Activated CD8-positive, alpha-beta T cell treated with anti-CD3 and anti-CD28 coated beads for 36 hours (primary cell): ENCODE data around the gene SREBF2. TPM values are rescaled to one million over a fixed set of nuclear protein-coding genes. Genes with fewer than 3 reads are reported as not detected.

Experiments
- ATAC-seq: fragments of 200-7000 bp; cut with Tn5 transposase; one replicate; pipeline ENCODE4 v1.10.0; 2021; ENCODE audit warnings: mild to moderate bottlenecking, moderate library complexity
- CTCF ChIA-PET: fragments of 350-600 bp; sonication (Branson Sonifier 250); formaldehyde crosslinking; loops from one replicate; lab custom pipeline; 2021; ENCODE audit warnings: antibody characterized with exemption; lab: Charles Lee
- POLR2A ChIA-PET: fragments of 350-600 bp; sonication (Branson Sonifier 250); formaldehyde crosslinking; loops from one replicate; lab custom pipeline; 2021; ENCODE audit warnings: antibody characterized with exemption; lab: Charles Lee
- DNase-seq: peaks from one replicate; pipeline ENCODE4 v3.0.0-alpha.2; 2020
- H3K27ac Mint-ChIP-seq: one replicate; pipeline ENCODE4 v1.8.0; 2021; ENCODE audit warnings: mild to moderate bottlenecking, mixed read lengths
- H3K27me3 Mint-ChIP-seq: one replicate; pipeline ENCODE4 v1.8.0; 2021; ENCODE audit warnings: mixed read lengths
- H3K36me3 Mint-ChIP-seq: one replicate; pipeline ENCODE4 v1.8.0; 2021; ENCODE audit warnings: low read depth, mixed read lengths
- H3K4me1 Mint-ChIP-seq: one replicate; pipeline ENCODE4 v1.8.0; 2021; ENCODE audit warnings: low read depth, mixed read lengths
- H3K4me3 Mint-ChIP-seq: one replicate; pipeline ENCODE4 v1.8.0; 2021; ENCODE audit warnings: mild to moderate bottlenecking, moderate library complexity, mixed read lengths
- H3K9me3 Mint-ChIP-seq: one replicate; pipeline ENCODE4 v1.8.0; 2021; ENCODE audit warnings: mixed read lengths
- CTCF ChIP-seq: fragments of 200-600 bp; IDR thresholded peaks from one replicate; pipeline ENCODE4 v1.8.0; 2022; ENCODE audit warnings: antibody characterized with exemption, mild to moderate bottlenecking
- intact Hi-C: fragments of 100-400 bp; cut with micrococcal nuclease; formaldehyde crosslinking; loops from one replicate; pipeline ENCODE4 v1.10.0; 2022
- total RNA-seq, 2 experiments: library from RNA; stranded (reverse); gene quantifications; one replicate each; pipeline ENCODE4 v1.2.3, GENCODE V29; 2021

SREBF2 gene
- total RNA-seq, 2 experiments from 2014 or later = 87.1 to 92.9 TPM

- Mint-ChIP-seq H3K4me1 (peaks cover 66% of the 10 kb centered on the region), H3K27ac (no peak overlapping the region), H3K9me3 (no peaks in the 10 kb centered on the region), H3K4me3 (no peak overlapping the region), H3K36me3 (peaks cover 64% of the 10 kb centered on the region), H3K27me3 (no peaks in the 10 kb centered on the region)
- ChIA-PET CTCF (interaction anchor here (2.7 to 7.3 kb wide), 2 partner anchors 18 to 101 kb away, joined by 13 to 42 read pairs; no protein-coding TSS in a partner anchor), POLR2A (interaction anchor here (0.7 to 2.9 kb wide), 5 partner anchors 13 to 37 kb away, joined by 3 to 18 read pairs (median 7); no protein-coding TSS in a partner anchor)
- no peak for TF ChIP-seq CTCF
- intact Hi-C loops = no loop called here
- no peak for DNase-seq
- ATAC-seq = no peak
Observed at GRCh38 chr22:41840216-41840615, 7.3 kb downstream of the SREBF2 start.

- peaks cover 70% of the 10 kb centered on the region for H3K4me1 Mint-ChIP-seq
Observed at GRCh38 chr22:41841085-41841712, 8.3 kb downstream of the SREBF2 start.

GRCh38 chr22:41842996-41843970, 10.4 kb downstream of the SREBF2 start:
- Mint-ChIP-seq H3K36me3 (peaks cover 51% of the 10 kb centered on the region), H3K9me3 (no peaks in the 10 kb centered on the region), H3K27me3 (no peaks in the 10 kb centered on the region), H3K4me3 (no peak overlapping the region), H3K4me1 (peaks cover 73% of the 10 kb centered on the region), H3K27ac (peak overlapping the region; percentile 69)
- peak; percentile 17 for DNase-seq
- peak; percentile 90 for ATAC-seq
- ChIA-PET POLR2A (interaction anchor here (0.7 to 3.9 kb wide), 8 partner anchors 9 to 84 kb away, joined by 3 to 23 read pairs (median 9); partner anchors contain the start of gene SREBF2), CTCF (interaction anchor here (0.7 to 7.3 kb wide), 4 partner anchors 9 to 21 kb away, joined by 3 to 42 read pairs (median 6); no protein-coding TSS in a partner anchor)
- intact Hi-C loops = loop anchor here (1.0 kb wide), 1 partner anchor 14 kb away; no protein-coding TSS in a partner anchor
- no peak for TF ChIP-seq CTCF

More at GRCh38 chr22:41841085-41841712, 8.3 kb downstream of the SREBF2 start:
- no peak for ATAC-seq
- Mint-ChIP-seq H3K9me3 (no peaks in the 10 kb centered on the region), H3K36me3 (peaks cover 55% of the 10 kb centered on the region), H3K27ac (no peak overlapping the region), H3K4me3 (no peak overlapping the region), H3K27me3 (no peaks in the 10 kb centered on the region)
- TF ChIP-seq CTCF = no peak
- ChIA-PET POLR2A (interaction anchor here (0.6 to 3.9 kb wide), 6 partner anchors 13 to 700 kb away, joined by 3 to 14 read pairs (median 4); no protein-coding TSS in a partner anchor), CTCF (interaction anchor here (0.8 to 7.3 kb wide), 5 partner anchors 7 to 143 kb away, joined by 3 to 42 read pairs (median 8); no protein-coding TSS in a partner anchor)
- no peak for DNase-seq
- intact Hi-C loops = no loop called here

DNA sequence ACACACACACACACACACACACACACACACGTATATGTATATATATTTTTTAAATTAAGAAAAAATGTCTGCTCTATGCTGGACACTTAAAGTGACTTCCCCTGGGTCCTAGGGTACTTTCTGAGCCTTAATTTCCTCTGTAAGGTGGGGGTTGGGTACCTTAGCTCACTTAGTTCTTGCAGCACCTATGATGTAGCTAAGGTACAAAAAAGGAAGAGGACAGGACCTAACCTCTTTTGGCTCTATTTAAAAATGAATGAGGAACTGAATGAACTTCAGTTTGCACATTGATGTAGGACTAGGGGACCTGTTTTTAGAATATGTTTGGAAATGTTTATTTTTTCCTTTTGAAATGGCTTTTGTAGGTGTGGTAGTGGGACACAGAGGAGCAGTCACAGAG, 11.1 kb downstream of the SREBF2 start:
- Mint-ChIP-seq H3K9me3 (no peaks in the 10 kb centered on the region), H3K27ac (peak overlapping the region; percentile 63), H3K36me3 (peaks cover 51% of the 10 kb centered on the region), H3K27me3 (no peaks in the 10 kb centered on the region), H3K4me1 (peaks cover 75% of the 10 kb centered on the region), H3K4me3 (no peak overlapping the region)
- ChIA-PET POLR2A (interaction anchor here (0.7 to 3.9 kb wide), 6 partner anchors 8 to 84 kb away, joined by 3 to 23 read pairs (median 12); partner anchors contain the start of gene SREBF2), CTCF (interaction anchor here (7.3 kb wide), 1 partner anchor 14 kb away, joined by 42 read pairs; no protein-coding TSS in a partner anchor)
- DNase-seq = no peak
- TF ChIP-seq CTCF = no peak
- ATAC-seq = no peak
- intact Hi-C loops = no loop called here
